ENCODE data around the gene ATF7IP.

The ATF7IP gene

GRCh38 chr12:14479004-14479403 is 113.5 kb downstream of the ATF7IP start:
- Histone ChIP-seq H3K9ac (no peak overlapping the region), H3K27ac (no peak overlapping the region), H3K36me3 (peaks cover 64% of the 10 kb centered on the region), H3K27me3 (no peaks in the 10 kb centered on the region), H4K20me1 (no peaks in the 10 kb centered on the region), H3K4me2 (no peak overlapping the region), H3K4me3 (no peak overlapping the region), H3K9me3 (peaks cover 25% of the 10 kb centered on the region), H3K4me1 (no peaks in the 10 kb centered on the region)
- no peak for TF ChIP-seq Cebpa-rat (IDR thresholded peaks at IDR 0.05)

GRCh38 chr12:14481201-14481600 is 115.7 kb downstream of the ATF7IP start:
- no peaks in the 10 kb centered on the region for H3K27me3 ChIP-seq
- H3K27ac ChIP-seq: no peak overlapping the region
- H3K4me1 ChIP-seq: no peaks in the 10 kb centered on the region
- H3K9ac ChIP-seq: no peak overlapping the region
- H3K4me2 ChIP-seq: no peak overlapping the region
- H3K36me3 ChIP-seq: peaks cover 66% of the 10 kb centered on the region
- TF ChIP-seq Cebpa-rat (IDR thresholded peaks at IDR 0.05): no peak
- 0 out of 2 replicates have a peak, but pooled peaks cover 15% of the 10 kb centered on the region for H3K9me3 ChIP-seq
- no peak overlapping the region for H3K4me3 ChIP-seq
- no peaks in the 10 kb centered on the region for H4K20me1 ChIP-seq

- Histone ChIP-seq H3K4me3 (no peak overlapping the region), H3K9ac (no peak overlapping the region), H4K20me1 (no peaks in the 10 kb centered on the region), H3K36me3 (peaks cover 74% of the 10 kb centered on the region), H3K9me3 (0 out of 2 replicates have a peak, but pooled peaks cover 15% of the 10 kb centered on the region), H3K4me2 (no peak overlapping the region), H3K27ac (no peak overlapping the region), H3K4me1 (no peaks in the 10 kb centered on the region), H3K27me3 (no peaks in the 10 kb centered on the region)
- no peak for TF ChIP-seq Cebpa-rat (IDR thresholded peaks at IDR 0.05)
Observed at GRCh38 chr12:14482361-14482760, 116.9 kb downstream of the ATF7IP start.

- Histone ChIP-seq H3K9ac (no peak overlapping the region), H4K20me1 (no peaks in the 10 kb centered on the region), H3K27ac (no peak overlapping the region), H3K4me2 (no peak overlapping the region), H3K36me3 (peaks cover 77% of the 10 kb centered on the region), H3K9me3 (0 out of 2 replicates have a peak, but pooled peaks cover 15% of the 10 kb centered on the region), H3K27me3 (no peaks in the 10 kb centered on the region), H3K4me3 (no peak overlapping the region), H3K4me1 (no peaks in the 10 kb centered on the region)
- TF ChIP-seq Cebpa-rat (IDR thresholded peaks at IDR 0.05): no peak
Observed at GRCh38 chr12:14482886-14483285, 117.4 kb downstream of the ATF7IP start.

- Histone ChIP-seq H3K4me1 (no peaks in the 10 kb centered on the region), H4K20me1 (no peaks in the 10 kb centered on the region), H3K27me3 (no peaks in the 10 kb centered on the region), H3K36me3 (peaks cover 86% of the 10 kb centered on the region), H3K9ac (no peak overlapping the region), H3K27ac (no peak overlapping the region), H3K4me3 (no peak overlapping the region), H3K4me2 (no peak overlapping the region), H3K9me3 (peaks cover 8% of the 10 kb centered on the region)
- TF ChIP-seq Cebpa-rat (IDR thresholded peaks at IDR 0.05): no peak
Observed at GRCh38 chr12:14495326-14495725, 129.8 kb downstream of the ATF7IP start.

- Histone ChIP-seq H3K27me3 (no peaks in the 10 kb centered on the region), H3K4me1 (no peaks in the 10 kb centered on the region), H3K27ac (no peak overlapping the region), H3K9ac (no peak overlapping the region), H4K20me1 (no peaks in the 10 kb centered on the region), H3K9me3 (no peaks in the 10 kb centered on the region), H3K4me2 (no peak overlapping the region), H3K36me3 (peaks cover 24% of the 10 kb centered on the region), H3K4me3 (no peak overlapping the region)
- no peak for TF ChIP-seq Cebpa-rat (IDR thresholded peaks at IDR 0.05)
Observed at GRCh38 chr12:14505626-14506596, 140.4 kb downstream of the ATF7IP start.

GRCh38 chr12:14510574-14510973 is 145.1 kb downstream of the ATF7IP start:
- H3K4me3 ChIP-seq: no peak overlapping the region
- H4K20me1 ChIP-seq: no peaks in the 10 kb centered on the region
- no peak for TF ChIP-seq Cebpa-rat (IDR thresholded peaks at IDR 0.05)
- H3K36me3 ChIP-seq: 0 out of 2 replicates have a peak, but pooled peaks cover 6% of the 10 kb centered on the region
- H3K4me2 ChIP-seq: no peak overlapping the region
- H3K4me1 ChIP-seq: no peaks in the 10 kb centered on the region
- H3K27me3 ChIP-seq: no peaks in the 10 kb centered on the region
- no peak overlapping the region for H3K9ac ChIP-seq
- H3K27ac ChIP-seq: no peak overlapping the region
- no peaks in the 10 kb centered on the region for H3K9me3 ChIP-seq

- no peak for TF ChIP-seq Cebpa-rat (IDR thresholded peaks at IDR 0.05)
- Histone ChIP-seq H4K20me1 (no peaks in the 10 kb centered on the region), H3K27ac (no peak overlapping the region), H3K9ac (no peak overlapping the region), H3K4me3 (no peak overlapping the region), H3K9me3 (no peaks in the 10 kb centered on the region), H3K36me3 (no peaks in the 10 kb centered on the region), H3K27me3 (no peaks in the 10 kb centered on the region), H3K4me1 (no peaks in the 10 kb centered on the region), H3K4me2 (no peak overlapping the region)
Observed at GRCh38 chr12:14514154-14514842, 148.8 kb downstream of the ATF7IP start.

- H3K27me3 ChIP-seq: no peaks in the 10 kb centered on the region
- no peak for TF ChIP-seq Cebpa-rat (IDR thresholded peaks at IDR 0.05)
- H3K27ac ChIP-seq: no peak overlapping the region
- no peak overlapping the region for H3K4me3 ChIP-seq
- H4K20me1 ChIP-seq: no peaks in the 10 kb centered on the region
- H3K4me2 ChIP-seq: no peak overlapping the region
- H3K4me1 ChIP-seq: no peaks in the 10 kb centered on the region
- H3K9me3 ChIP-seq: no peaks in the 10 kb centered on the region
- H3K9ac ChIP-seq: no peak overlapping the region
- no peaks in the 10 kb centered on the region for H3K36me3 ChIP-seq
Observed at GRCh38 chr12:14514946-14515345, 149.5 kb downstream of the ATF7IP start.

- Histone ChIP-seq H3K36me3 (no peaks in the 10 kb centered on the region), H3K9me3 (peaks cover 42% of the 10 kb centered on the region), H3K27me3 (no peaks in the 10 kb centered on the region), H3K4me3 (no peak overlapping the region), H3K27ac (no peak overlapping the region), H4K20me1 (no peaks in the 10 kb centered on the region), H3K9ac (no peak overlapping the region), H3K4me1 (no peaks in the 10 kb centered on the region), H3K4me2 (no peak overlapping the region)
- TF ChIP-seq Cebpa-rat (IDR thresholded peaks at IDR 0.05): no peak
Observed at GRCh38 chr12:14521822-14522221, 156.3 kb downstream of the ATF7IP start.

Data from BLaER1 (cell line).